Fibroblast of villous mesenchyme (primary cell): ENCODE data around the gene ADGRB2. TPM values are rescaled to one million over a fixed set of nuclear protein-coding genes. Genes with fewer than 3 reads are reported as not detected.

Source experiments
- DNase-seq: peaks from one replicate; pipeline ENCODE4 v3.0.0-alpha.2; 2010; ENCODE audit warnings: low read depth
- H3K4me3 ChIP-seq: 2 replicates; pipeline ENCODE4 v1.5.1; 2011; ENCODE audit warnings: low read depth, mild to moderate bottlenecking, low read length
- CTCF ChIP-seq: IDR thresholded peaks from 2 replicates; pipeline ENCODE4 v1.5.1; 2012; ENCODE audit warnings: low read depth, mild to moderate bottlenecking, low read length; ENCODE audit not compliant: insufficient read depth
- total RNA-seq: library from RNA; depleted of rRNA; stranded (reverse); fragments of >200 nt; gene quantifications from 2 replicates; pipeline ENCODE4 v1.2.3, GENCODE V29; 2012

Gene ADGRB2
- total RNA-seq, 1 donor = 14.2 TPM

- no peak overlapping the region for H3K4me3 ChIP-seq
- no peak for TF ChIP-seq CTCF
- no peak for DNase-seq
Observed at GRCh38 chr1:31765516-31765915, 1.4 kb upstream of the ADGRB2 start.

- H3K4me3 ChIP-seq = no peak overlapping the region
- TF ChIP-seq CTCF = peak; percentile 27
- no peak for DNase-seq
Observed at GRCh38 chr1:31765041-31765467, 914 bp upstream of the ADGRB2 start.

DNA sequence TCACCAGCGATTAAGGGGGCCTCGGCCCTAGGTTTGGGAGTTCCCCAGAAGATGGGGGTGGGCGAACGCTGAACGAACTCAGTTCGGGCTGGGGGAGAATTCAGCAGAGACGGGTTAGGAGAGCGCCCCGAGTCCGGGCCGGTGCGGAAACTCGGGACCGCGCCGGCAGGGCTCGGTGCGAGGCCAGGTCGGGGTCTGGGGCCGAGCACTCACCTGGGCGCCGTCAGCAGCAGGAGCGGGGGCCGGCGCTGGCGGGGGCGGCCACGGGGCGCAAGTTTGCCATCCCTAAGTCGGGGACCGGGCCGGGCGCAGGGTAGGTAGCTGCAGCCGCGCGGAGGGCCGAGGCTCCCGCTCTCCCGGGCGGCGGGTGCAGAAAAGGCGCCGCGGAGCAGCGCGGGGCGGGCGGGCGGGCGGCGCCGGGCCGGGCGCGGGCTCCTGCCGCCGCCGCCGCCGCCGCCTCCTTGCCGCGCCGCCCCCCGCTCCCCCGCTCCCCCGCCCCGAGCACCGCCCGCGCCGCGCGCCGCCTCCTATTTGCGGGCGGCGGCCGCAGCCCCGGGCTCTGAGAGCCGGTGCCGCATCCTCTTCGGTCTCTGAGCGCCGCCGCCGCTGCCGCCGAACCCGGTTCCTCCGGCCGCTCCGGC lies 349 bp downstream of the ADGRB2 start:
- DNase-seq = no peak
- TF ChIP-seq CTCF = no peak
- peak overlapping the region; percentile 68 for H3K4me3 ChIP-seq

DNA sequence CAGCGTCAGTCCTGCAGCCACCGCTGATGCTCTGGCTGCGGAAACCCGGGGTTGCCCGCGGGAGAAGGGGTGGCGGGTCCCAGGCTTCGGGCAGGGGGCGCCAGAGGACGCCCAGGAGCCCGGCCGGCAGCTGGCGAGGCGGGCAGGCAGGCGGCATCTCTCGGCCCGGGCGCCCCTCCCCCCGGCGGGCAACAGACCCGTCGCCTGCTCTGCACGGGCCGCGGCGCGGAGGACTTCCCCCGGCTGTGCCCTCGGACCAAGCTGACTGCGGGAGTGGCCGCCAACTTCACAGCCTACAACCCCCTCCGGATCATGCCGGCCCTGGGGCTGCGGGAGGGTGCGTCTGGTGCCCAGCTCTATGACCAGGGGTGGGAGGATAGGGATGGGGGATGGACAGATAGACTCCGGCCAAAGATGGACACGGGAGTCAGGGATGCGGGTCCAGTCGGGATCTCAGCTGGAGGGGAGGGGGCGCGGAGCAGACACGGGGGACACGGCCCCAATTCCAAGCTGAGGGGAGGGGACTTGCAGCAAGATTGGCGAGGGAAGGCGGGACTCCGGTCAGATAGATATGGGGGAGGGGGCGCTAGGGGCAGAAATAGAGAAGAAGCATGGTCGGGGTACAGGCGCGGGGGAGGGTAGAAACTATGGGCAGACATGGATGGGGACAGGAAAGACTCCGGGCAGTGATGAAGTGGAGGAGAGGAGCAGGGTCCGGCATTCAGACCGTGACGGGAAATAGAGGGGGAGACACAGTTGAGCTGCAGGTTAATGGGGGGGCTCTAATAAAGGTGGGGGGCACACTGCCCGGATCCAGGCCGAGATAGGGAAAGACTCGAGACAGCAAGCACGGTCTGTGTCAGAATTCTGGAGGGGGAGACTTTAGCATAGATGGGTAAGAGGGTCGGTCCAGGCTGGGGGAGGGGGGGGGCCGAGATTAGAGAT lies 1.1 kb downstream of the ADGRB2 start:
- peak; percentile 64 for TF ChIP-seq CTCF
- peak; percentile 52 for DNase-seq
- H3K4me3 ChIP-seq = peak overlapping the region; percentile 68

DNA sequence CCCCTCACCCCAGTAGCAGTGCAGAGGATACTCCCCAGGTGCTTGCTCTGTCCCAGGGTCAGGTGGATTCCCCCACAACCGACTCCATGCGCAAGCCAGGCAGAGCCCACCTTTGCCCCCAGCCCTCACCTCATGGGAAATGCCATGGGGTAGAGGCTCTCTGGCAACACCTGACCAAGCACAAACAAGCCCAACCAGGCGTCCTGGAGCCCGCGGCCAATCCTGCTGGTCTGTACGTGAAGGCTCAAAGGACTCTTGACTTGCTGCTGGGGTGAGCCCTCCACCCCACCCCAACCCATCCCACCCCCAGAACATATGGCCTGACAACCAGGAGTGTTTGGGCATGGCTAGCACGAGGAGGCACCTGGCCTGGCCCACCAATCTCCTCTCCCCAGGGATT lies 1.8 kb downstream of the ADGRB2 start:
- no peak for DNase-seq
- H3K4me3 ChIP-seq = peak overlapping the region; percentile 68
- TF ChIP-seq CTCF = no peak

DNA sequence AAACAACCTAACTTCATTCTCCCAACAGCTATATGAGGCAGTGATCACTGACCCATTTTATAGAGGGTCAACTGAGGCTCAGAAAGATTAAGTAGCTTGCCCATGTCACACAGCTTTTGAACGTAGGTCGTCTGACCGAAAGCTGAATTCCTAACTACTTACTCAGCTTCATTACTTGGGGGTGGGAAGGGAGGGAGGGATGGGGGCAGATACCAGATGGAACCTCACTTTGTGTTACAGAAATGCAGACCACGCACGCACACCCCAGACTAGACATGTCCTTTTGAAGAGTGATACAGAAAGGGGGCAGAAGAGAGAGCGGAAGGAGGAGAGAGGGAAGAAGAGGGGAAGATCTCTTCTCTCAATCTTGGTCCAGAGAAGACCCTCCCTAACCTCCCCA lies 2.3 kb downstream of the ADGRB2 start:
- H3K4me3 ChIP-seq = no peak overlapping the region
- peak; percentile 70 for DNase-seq
- TF ChIP-seq CTCF = no peak
